Activated CD8-positive, alpha-beta memory T cell treated with anti-CD3 and anti-CD28 coated beads for 48 hours (primary cell): ENCODE data around the gene ASB15.

ENCODE experiments used
- DNase-seq, 3 experiments: peaks; one replicate each; pipeline ENCODE4 v3.0.0-alpha.2; 2020; ENCODE audit warnings: low read depth in 2 of 3, low spot score in 2 of 3

The ASB15 gene

GRCh38 chr7:123635551-123636359 is 34.1 kb downstream of the ASB15 start:
- DNase-seq: no peak

- DNase-seq: no peak
Observed at GRCh38 chr7:123637203-123637602, 35.6 kb downstream of the ASB15 start.

- no peak for DNase-seq
Observed at GRCh38 chr7:123637878-123638277, 36.3 kb downstream of the ASB15 start.

DNA sequence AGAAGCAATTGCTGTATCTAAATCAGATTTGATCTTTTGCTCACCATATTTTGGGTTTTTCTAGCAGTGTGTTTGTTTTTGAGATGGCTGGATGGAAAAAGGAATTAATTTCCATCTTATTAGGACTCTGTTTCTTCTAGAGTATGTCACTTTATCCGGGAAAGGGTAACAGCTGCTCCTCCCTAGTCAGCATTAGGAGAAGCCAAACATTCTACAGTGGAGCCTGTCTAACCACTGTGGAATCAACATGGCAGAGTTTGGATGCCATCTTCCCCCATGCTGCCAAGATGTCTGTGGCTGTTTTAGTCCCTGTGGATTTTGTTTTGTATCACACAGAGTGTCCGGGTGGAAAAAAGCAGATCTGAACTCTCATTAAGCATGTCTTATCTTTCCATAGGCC is 38.0 kb downstream of the ASB15 start:
- no peak for DNase-seq

DNA sequence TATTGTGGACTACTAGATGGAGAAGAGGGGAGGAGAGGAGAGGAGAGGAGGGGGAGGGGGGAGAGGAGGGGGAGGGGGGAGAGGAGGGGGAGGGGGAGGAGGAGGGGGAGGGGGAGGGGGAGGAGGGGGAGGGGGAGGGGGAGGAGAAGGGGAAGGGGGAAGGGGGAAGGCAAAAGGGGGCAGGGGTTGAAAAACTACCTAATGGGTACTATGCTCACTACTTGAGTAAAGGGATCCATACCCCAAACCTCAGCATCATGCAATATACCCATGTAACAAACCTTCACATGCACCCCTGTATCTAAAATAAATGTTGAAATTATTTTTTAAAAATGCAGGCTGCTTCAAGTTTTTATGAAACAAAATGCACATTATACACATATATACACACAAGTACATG is 39.0 kb downstream of the ASB15 start:
- DNase-seq: no peak

- no peak for DNase-seq
Observed at GRCh38 chr7:123641901-123642300, 40.3 kb downstream of the ASB15 start.

- DNase-seq: no peak
Observed at GRCh38 chr7:123643495-123644441, 42.1 kb downstream of the ASB15 start.

DNA sequence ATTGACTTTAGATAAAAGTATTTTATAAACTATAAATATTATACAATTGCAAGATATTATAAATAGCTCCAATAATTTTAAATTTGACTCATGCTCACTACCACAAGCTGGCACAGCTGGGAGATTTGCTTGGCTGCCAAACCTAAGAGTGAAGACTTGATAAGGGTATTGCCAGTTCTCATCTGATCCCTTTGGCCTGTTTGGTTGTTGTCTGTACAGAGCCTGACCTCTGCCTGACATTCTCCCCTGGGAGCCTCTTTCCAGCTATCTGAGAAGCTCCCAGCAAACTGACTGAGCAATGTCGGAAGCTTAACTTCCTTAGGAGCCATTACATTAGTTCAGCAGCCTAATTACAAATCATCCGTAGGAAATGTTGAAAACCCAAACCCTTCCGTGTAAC is 43.9 kb downstream of the ASB15 start:
- DNase-seq: no peak

GRCh38 chr7:123647106-123647730 is 45.6 kb downstream of the ASB15 start:
- DNase-seq: no peak

GRCh38 chr7:123649964-123650363 is 48.3 kb downstream of the ASB15 start:
- no peak for DNase-seq

GRCh38 chr7:123650595-123650994 is 49.0 kb downstream of the ASB15 start:
- DNase-seq: no peak

DNA sequence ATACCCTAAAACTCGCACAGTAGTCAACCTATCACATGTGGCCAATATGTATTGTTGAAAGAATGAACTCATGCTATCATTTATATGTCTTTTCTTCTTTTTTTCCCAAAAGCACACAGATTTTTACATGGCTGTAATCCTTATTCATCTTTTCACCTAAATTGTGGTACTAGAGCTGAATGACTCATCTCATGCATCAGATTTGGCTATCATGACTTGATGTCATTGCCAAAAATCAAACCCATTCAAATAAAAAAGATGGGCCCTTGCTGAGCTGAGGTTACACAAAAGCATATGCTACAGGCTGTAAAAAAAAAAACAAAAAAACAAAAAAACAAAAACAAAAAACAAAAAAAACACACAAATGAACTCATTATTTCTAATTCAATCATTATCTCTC is 50.8 kb downstream of the ASB15 start:
- DNase-seq: no peak

DNA sequence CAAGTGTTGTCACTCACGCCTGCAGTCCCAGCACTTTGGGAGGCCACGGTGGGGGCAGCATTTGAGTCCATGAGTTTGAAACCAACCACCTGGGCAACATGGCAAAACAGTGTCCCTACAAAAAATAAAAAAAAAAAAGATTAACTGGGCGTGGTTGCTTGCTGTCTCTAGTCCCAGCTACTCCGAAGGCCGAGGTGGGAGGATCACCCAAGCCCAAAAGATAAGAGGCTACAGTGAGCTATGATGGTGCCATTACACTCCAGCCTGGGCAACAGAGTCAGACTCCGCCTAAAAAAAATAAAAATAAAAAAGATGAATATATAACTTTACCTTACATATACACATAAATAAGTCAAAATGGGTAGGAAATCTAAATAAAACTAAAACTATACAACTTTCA is 51.5 kb downstream of the ASB15 start:
- DNase-seq: no peak

GRCh38 chr7:123655614-123656013 is 54.0 kb downstream of the ASB15 start, which contains the start of gene LMOD2:
Gene LMOD2 (plus strand): TSS chr7:123655866. CDS start chr7:123655964, 98 bp downstream.
- DNase-seq: no peak

- no peak for DNase-seq
Observed at GRCh38 chr7:123656544-123657303, 55.1 kb downstream of the ASB15 start.

DNA sequence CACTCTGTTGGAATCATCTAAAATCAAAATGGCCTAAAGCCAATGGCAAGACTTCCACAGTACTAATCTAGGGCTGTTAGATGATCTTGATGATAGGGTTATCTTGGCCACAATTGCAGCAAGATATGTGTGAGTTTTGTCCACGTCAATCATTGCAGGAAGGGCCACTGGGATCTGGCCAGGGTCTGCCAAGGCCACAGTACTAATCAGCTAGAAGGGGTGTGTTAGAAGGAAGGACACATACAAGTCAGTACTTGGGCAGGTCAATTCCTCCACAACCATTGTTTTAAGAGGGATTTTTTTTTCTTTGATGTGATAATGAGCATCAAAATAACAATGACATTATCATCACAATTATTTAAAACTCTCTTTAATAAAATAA is 55.7 kb downstream of the ASB15 start:
- no peak for DNase-seq

- no peak for DNase-seq
Observed at GRCh38 chr7:123658023-123658422, 56.4 kb downstream of the ASB15 start.

GRCh38 chr7:123660514-123661354 is 59.1 kb downstream of the ASB15 start:
- no peak for DNase-seq

GRCh38 chr7:123661765-123662164 is 60.1 kb downstream of the ASB15 start:
- no peak for DNase-seq

DNA sequence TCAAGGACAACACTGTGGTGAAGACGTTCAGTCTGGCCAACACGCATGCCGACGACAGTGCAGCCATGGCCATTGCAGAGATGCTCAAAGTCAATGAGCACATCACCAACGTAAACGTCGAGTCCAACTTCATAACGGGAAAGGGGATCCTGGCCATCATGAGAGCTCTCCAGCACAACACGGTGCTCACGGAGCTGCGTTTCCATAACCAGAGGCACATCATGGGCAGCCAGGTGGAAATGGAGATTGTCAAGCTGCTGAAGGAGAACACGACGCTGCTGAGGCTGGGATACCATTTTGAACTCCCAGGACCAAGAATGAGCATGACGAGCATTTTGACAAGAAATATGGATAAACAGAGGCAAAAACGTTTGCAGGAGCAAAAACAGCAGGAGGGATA is 60.7 kb downstream of the ASB15 start:
- no peak for DNase-seq
